ENCODE results near the gene ZBP1. TPM values are rescaled to one million over a fixed set of nuclear protein-coding genes. Genes with fewer than 3 reads are reported as not detected.

The ZBP1 gene
- total and polyA plus RNA-seq, 7 donors = 0.36 to 17.2 (median 1.2) TPM; not detected in 2

GRCh38 chr20:57650756-57651483 lies 30.7 kb upstream of the ZBP1 start:
- Histone ChIP-seq H3K36me3 (peaks cover 0 to 23% (median 6%) of the 10 kb centered on the region in 4 donors), H3K4me3 (no peak overlapping the region), H3K27ac (no peak overlapping the region), H3K27me3 (no peaks in the 10 kb centered on the region), H3K4me1 (peaks cover 0 to 4% (median 0%) of the 10 kb centered on the region in 4 donors), H3K9me3 (no peaks in the 10 kb centered on the region)
- 92 to 93% methylated on average over 23 of the region's 23 CpGs for WGBS, 2 donors
- TF ChIP-seq POLR2AphosphoS5 (IDR thresholded peaks at IDR 0.05) (no peak), CTCF (IDR thresholded peaks at IDR 0.05) (no peak), POLR2A (IDR thresholded peaks at IDR 0.05) (no peak), EP300 (IDR thresholded peaks at IDR 0.05) (no peak)
- no peak for DNase-seq
- intact Hi-C loops (cut with DNase I) = loop anchor here (5.0 kb wide), 1 partner anchor 436 kb away; no protein-coding TSS in a partner anchor

- TF ChIP-seq POLR2A (IDR thresholded peaks at IDR 0.05) (no peak), CTCF (IDR thresholded peaks at IDR 0.05) (no peak), EP300 (IDR thresholded peaks at IDR 0.05) (no peak)
- no peak for DNase-seq
- no peak overlapping the region for H3K4me3 ChIP-seq
- H3K36me3 ChIP-seq = peaks cover 0 to 23% (median 6%) of the 10 kb centered on the region in 4 donors
- H3K27me3 ChIP-seq = no peaks in the 10 kb centered on the region
- no peak overlapping the region for H3K27ac ChIP-seq
- intact Hi-C loops (cut with DNase I) = loop anchor here (5.0 kb wide), 1 partner anchor 437 kb away; no protein-coding TSS in a partner anchor
- 68 to 69% methylated on average over 9 of the region's 9 CpGs for WGBS, 2 donors
- peaks cover 0 to 4% (median 0%) of the 10 kb centered on the region in 4 donors for H3K4me1 ChIP-seq
- H3K9me3 ChIP-seq = peaks cover 0 to 4% (median 0%) of the 10 kb centered on the region in 4 donors
These were observed 30.0 kb upstream of the ZBP1 start for GRCh38 chr20:57650266-57650665.

- intact Hi-C loops (cut with DNase I) = loop anchor here (5.0 kb wide), 1 partner anchor 438 kb away; no protein-coding TSS in a partner anchor
- 93 to 94% methylated on average over 14 of the region's 14 CpGs for WGBS, 2 donors
- no peak for TF ChIP-seq EP300 (IDR thresholded peaks at IDR 0.05)
- no peaks in the 10 kb centered on the region for H3K27me3 ChIP-seq
- no peak for DNase-seq
- peaks cover 0 to 23% (median 6%) of the 10 kb centered on the region in 4 donors for H3K36me3 ChIP-seq
- H3K4me1 ChIP-seq = peaks cover 0 to 3% (median 0%) of the 10 kb centered on the region in 4 donors
- no peak overlapping the region for H3K27ac ChIP-seq
- H3K4me3 ChIP-seq = no peak overlapping the region
- H3K9me3 ChIP-seq = peaks cover 0 to 4% (median 0%) of the 10 kb centered on the region in 4 donors
These were observed 29.4 kb upstream of the ZBP1 start for GRCh38 chr20:57649617-57650015.

- no peak for DNase-seq
These were observed 28.8 kb upstream of the ZBP1 start for GRCh38 chr20:57648878-57649616.

More at GRCh38 chr20:57648878-57649616, 28.8 kb upstream of the ZBP1 start:
- Histone ChIP-seq H3K4me3 (no peak overlapping the region), H3K9me3 (peaks cover 0 to 4% (median 0%) of the 10 kb centered on the region in 4 donors), H3K4me1 (no peaks in the 10 kb centered on the region), H3K27me3 (no peaks in the 10 kb centered on the region), H3K36me3 (peaks cover 0 to 23% (median 6%) of the 10 kb centered on the region in 4 donors), H3K27ac (no peak overlapping the region)
- intact Hi-C loops (cut with DNase I) = no loop called here
- WGBS, 2 donors = 89 to 91% methylated on average over 15 of the region's 15 CpGs
- TF ChIP-seq POLR2A (IDR thresholded peaks at IDR 0.05) (no peak), CTCF (IDR thresholded peaks at IDR 0.05) (no peak), POLR2AphosphoS5 (IDR thresholded peaks at IDR 0.05) (no peak), EP300 (IDR thresholded peaks at IDR 0.05) (no peak)
